ENCODE results near the gene CSTPP1.

- TF ChIP-seq PATZ1 (CRISPR knock-in tag; IDR thresholded peaks at IDR 0.05; ENCODE audit: borderline replicate concordance), result no peak
- TF ChIP-seq CSRNP3 (CRISPR knock-in tag; IDR thresholded peaks at IDR 0.05), result no peak
- no peak for TF ChIP-seq RARB (CRISPR knock-in tag; IDR thresholded peaks at IDR 0.05)
- TF ChIP-seq SNAI2 (CRISPR knock-in tag; IDR thresholded peaks at IDR 0.05), result no peak
- TF ChIP-seq ZNF70 (CRISPR knock-in tag; IDR thresholded peaks at IDR 0.05), result no peak
- no peak for TF ChIP-seq ZFP30 (CRISPR knock-in tag; IDR thresholded peaks at IDR 0.05)
- no peak for TF ChIP-seq CREB5 (CRISPR knock-in tag; IDR thresholded peaks at IDR 0.05; ENCODE audit: low read depth)
- TF ChIP-seq ZFP3 (CRISPR knock-in tag; IDR thresholded peaks at IDR 0.05), result no peak
- no peak for TF ChIP-seq ESRRG (CRISPR knock-in tag; IDR thresholded peaks at IDR 0.05)
Measured at GRCh38 chr11:47087801-47088200, 151.2 kb downstream of the CSTPP1 start.
